NCI-H128 (cell line): Measurements from ENCODE around the gene NID2.

ENCODE experiments used
- DNase-seq: peaks from one replicate; lab custom pipeline; 2025; ENCODE audit not compliant: unreplicated experiment; lab: John Stamatoyannopoulos, UW

The NID2 gene

GRCh38 chr14:52026901-52027300 is 42.0 kb downstream of the NID2 start:
- no peak for DNase-seq

DNA sequence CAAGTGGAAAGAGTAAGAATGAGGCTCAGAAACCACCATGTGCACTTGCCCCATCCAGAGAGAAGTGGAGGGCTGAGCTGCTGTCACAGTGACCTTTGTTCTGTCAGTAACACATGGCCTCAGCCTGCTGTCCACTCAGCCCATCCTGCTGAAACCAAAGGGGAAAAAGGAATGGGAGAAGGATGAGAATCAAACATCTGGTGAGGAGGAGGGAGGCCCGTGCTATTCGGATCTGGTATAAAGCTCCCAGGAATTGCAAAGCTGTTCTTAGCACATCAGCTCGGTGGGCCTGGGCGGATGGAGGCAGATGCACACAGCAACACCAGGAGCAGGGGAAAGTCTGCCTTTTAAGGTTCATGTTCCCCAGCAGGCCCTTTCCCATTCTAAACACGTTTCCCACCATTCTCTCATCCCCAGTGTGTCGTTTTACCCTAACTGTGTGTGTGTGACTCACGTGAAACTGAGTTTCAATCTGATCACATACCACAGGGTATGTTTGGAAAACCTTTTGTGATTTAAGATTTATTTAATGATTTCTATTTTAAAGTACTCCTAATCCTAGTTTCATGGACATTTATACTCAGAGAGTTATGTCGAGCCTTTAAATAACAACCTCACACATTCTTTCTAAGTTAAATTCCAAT is 42.7 kb downstream of the NID2 start:
- DNase-seq, result no peak

- DNase-seq, result no peak
These were observed 43.5 kb downstream of the NID2 start for GRCh38 chr14:52025310-52025709.

DNA sequence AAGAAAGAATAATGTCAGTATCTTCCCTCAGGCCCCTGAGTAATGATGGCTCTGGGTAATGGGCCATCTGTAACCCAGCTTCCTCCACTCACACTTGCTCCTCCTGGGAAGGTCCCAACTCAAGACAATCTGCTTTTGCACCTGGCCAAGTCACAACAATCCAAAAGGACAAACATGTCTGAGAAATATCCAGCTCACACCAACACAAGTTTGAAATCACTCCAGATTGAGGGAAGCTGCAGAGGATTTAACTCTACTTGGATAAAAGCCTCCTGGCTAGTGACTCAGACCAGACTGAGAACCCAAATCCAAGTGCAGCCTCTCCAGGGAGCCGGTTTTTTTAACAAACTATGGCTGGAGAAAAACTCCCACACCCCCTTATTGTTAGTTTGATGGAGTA is 45.3 kb downstream of the NID2 start:
- no peak for DNase-seq

GRCh38 chr14:52021957-52022600 is 46.8 kb downstream of the NID2 start:
- no peak for DNase-seq

DNA sequence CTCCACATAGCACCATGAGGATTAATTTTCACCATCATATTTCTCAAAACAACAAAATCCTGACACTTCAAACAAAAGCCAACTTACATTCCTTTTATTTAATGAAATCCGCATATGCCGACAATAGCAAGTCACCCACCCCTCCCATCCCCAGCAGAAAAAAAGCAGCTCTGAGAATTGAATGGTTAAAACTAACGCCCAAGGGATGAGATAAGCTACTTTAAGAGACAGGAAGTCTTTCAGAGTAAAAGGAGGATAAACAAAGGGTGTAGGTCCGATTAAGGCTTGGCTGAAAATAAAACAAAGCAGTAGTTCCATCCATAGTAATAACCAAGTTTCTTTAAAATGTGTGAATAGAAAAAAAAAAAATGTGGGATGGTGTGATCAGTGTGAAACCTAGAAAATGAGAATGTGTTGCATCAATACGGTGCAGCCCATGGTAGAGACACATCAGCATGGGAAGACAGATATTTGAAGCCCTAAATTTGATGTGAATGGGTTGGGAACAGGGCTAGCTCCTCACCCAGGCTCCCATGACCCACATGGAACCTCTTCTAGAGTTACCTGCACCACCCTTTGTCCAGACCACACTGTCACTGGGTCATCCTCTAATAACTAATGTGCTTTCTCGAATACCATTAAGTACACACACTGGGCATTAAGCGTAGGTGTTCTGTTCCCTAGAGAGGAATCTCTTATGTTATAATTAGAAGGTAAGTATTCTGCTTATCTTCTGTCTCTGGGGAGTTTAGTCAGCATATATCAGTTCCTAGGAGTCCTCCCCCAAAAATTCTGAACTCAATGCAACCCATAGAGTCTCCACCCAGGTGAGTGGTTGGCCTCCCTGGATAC is 47.8 kb downstream of the NID2 start:
- DNase-seq, result no peak

DNA sequence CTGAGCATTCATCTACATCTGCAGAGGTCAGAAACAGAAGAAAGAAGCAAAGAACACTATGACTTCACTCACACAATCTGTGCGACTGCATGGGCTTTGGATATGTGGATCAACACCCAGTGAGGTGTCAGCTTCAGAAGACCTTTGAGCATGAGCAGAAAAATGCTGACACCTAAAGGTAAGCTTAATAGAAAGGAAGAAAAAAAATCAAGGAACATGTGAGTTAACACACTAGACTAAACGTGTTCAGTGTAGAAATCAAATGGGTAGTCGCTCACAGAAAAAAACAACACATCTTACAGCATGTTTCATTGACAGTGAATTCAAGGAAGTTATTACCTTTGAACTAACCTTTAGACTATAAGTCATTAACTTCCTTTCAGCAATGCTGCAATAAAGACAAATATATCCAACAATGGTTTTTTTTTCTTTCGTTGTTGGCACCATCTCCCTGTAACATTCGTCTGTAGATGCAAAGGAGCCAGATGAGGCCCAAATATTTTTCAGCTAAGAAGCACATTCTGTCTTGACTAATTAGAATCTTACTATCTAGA is 48.6 kb downstream of the NID2 start:
- no peak for DNase-seq

DNA sequence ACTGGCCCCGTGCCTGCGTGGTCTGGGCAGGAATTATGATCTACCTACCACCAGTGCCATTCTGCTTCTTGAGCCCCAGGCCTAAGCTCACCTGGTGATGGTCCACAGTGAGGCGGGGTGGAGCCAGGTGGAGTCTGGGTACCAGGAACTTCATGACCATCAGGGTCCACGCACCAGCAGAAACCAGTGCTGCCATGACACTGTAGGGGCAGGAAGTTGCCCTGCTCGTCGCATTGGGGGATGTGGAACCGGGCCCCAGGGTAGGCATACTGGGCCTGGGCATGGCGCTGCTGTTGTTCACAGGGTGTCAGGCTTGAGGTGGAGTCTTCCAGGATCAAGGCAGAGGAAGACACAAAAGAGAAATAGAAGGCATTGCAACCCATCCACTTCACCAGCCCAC is 49.9 kb downstream of the NID2 start:
- no peak for DNase-seq

GRCh38 chr14:52018252-52018651 is 50.6 kb downstream of the NID2 start:
- no peak for DNase-seq

- no peak for DNase-seq
These were observed 53.3 kb downstream of the NID2 start for GRCh38 chr14:52015411-52016030.

GRCh38 chr14:52014601-52015267 is 54.1 kb downstream of the NID2 start:
- DNase-seq, result no peak

DNA sequence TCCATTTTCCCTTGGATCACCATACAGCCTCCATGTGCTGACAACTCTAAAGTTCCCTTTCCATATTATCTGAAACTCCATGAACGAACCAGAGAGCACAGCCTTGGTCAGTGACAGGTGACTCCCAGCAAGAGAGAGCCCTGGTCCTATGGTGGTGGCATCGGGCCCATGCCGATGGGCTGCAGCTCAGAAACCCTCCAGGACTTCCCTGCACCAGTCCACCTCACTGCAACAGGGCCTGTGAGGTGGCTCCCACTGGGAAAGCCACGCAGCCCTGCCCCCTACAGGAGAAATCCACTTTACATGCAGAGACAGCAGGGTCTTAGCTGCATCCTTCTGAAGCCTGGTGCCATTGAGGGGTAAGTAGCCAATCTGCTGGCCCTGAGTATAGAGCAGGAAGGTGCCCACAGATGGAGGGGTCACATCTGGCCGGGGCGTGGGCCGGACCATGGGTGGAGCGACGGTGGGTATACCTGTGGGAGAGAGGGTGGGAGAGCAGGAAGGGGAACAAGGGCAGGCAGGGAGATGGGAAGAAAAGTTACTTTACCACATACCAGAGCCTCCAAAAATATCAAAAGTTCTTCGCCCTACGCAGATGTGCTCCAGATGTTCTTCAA is 54.8 kb downstream of the NID2 start:
- DNase-seq, result no peak

- no peak for DNase-seq
These were observed 56.2 kb downstream of the NID2 start for GRCh38 chr14:52012635-52013034.

GRCh38 chr14:52011523-52011922 is 57.3 kb downstream of the NID2 start:
- no peak for DNase-seq

DNA sequence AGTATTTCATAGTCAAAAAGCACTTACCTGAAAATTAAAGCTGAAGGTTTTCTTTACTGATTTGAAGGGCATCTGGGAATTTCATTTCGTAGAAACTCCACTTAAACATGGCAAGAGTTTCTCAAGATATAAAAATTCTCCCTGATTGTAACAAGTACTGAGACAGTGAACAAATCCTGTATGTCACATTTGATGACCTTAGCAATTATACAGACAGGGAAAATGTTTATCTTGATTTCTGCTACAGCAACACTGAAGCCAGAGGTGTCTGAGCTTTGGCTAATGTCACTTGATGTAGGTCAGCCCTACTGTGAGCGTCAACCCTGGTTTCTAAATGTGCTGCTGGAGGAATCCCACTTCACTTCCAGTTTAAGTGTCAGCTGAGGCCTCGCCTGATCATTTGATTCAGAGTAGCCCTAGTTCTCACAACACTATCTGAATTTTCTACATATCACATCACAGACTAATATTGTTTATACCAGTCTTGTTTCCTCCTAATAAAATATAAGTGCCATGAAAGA is 58.6 kb downstream of the NID2 start:
- DNase-seq, result no peak

- no peak for DNase-seq
These were observed 60.7 kb downstream of the NID2 start for GRCh38 chr14:52008136-52008535.

GRCh38 chr14:52007637-52008036 is 61.2 kb downstream of the NID2 start:
- no peak for DNase-seq

- no peak for DNase-seq
These were observed 61.6 kb downstream of the NID2 start for GRCh38 chr14:52007211-52007610.

DNA sequence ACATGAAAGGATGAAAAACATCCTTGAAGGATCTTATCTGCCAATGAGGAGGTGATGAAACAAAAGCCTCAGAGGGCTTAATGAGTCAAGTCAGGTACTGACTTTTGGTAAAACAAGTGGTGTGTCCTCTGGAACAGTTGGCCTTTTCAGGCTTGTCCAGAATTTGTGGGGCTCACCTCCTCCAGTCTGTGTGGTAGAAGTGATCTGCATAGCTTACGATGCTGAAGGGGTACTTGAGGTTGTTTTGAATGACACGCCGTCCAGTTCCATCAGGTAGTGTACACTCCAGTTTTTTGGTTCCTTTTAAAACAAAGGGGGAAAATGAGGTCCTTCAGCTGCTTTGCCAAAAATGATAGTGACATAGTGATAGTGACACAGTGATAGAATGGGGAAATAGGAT is 62.5 kb downstream of the NID2 start:
- DNase-seq, result no peak

DNA sequence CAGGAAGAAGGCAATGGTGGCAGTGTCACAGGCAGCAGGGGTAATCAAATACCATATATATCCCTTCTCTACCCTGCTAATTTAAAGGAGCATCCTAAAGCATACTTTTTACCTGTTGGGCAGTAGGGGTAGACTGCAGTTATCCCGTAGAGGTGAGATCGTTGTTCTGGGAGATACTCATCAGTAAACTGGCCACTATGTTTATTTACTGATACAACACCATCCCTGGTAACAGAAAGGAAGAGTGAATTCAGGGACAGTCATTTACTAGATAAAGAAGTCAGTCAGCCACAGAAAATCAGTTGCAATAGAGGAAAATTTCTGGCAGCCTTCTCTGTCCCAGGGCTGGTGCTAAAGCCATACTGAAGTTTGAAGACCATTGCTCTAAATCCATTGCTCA is 63.2 kb downstream of the NID2 start:
- no peak for DNase-seq
